DMS 273 treated with DMSO at 0.1 percent for 48 hours (cell line): ENCODE results near the gene OR10D3.
"Not testable (repeated sequence)": the region's sequence is repeated elsewhere in the genome, so short reads cannot be mapped to it uniquely, and the experiment has no call there.

Experiments
- DNase-seq: peaks from one replicate; lab custom pipeline; 2025; lab: John Stamatoyannopoulos, UW

Gene OR10D3, protein sequence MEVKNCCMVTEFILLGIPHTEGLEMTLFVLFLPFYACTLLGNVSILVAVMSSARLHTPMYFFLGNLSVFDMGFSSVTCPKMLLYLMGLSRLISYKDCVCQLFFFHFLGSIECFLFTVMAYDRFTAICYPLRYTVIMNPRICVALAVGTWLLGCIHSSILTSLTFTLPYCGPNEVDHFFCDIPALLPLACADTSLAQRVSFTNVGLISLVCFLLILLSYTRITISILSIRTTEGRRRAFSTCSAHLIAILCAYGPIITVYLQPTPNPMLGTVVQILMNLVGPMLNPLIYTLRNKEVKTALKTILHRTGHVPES

DNA sequence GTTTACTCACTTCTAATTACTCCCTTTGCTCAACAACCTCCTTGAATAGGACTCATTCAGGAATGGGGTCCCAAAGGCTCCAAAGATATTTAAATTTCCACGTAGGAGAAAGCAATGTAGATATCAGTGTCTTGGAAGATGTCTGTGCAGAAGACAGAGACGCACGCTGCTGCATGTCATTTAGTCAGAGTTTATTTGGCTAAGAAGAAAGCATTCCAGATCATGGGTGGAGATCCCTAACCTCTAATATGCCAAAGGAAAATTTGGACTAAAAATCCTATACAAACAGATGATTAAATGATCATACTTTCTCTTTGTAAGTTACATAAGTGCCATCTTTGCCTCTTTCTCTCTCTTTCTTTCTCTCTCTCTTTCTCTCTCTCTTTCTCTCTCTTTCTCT, at the start of gene OR10D3:
OR10D3 (plus strand) TSS at position 278 of the 400 bp plus-strand sequence. CDS start 1,925 bp downstream, outside the sequence.
- DNase-seq, result no peak

DNA sequence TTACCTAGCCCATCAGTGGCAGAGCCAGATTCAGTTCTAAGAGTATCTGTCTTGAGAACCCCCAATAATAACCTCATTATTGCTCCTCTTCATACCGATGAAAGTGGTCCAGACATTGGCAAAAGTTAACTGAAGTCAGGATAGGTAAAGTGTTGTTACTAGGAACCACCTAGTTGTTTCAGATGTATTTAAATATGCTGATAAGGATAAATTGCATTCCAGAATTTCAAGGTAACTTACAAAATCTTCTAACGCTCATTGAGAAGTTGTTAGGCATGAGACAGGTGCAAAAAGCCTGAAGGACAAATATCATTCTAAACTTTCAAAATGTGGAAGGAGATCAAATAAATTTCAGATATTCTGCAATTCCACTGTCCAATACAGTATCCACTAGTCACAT, 40.1 kb upstream of the OR10D3 start:
- DNase-seq, result no peak

- DNase-seq, result no peak
These were observed 35.2 kb upstream of the OR10D3 start for GRCh38 chr11:124147951-124148350.

- no peak for DNase-seq
These were observed 32.5 kb upstream of the OR10D3 start for GRCh38 chr11:124150684-124151083.

DNA sequence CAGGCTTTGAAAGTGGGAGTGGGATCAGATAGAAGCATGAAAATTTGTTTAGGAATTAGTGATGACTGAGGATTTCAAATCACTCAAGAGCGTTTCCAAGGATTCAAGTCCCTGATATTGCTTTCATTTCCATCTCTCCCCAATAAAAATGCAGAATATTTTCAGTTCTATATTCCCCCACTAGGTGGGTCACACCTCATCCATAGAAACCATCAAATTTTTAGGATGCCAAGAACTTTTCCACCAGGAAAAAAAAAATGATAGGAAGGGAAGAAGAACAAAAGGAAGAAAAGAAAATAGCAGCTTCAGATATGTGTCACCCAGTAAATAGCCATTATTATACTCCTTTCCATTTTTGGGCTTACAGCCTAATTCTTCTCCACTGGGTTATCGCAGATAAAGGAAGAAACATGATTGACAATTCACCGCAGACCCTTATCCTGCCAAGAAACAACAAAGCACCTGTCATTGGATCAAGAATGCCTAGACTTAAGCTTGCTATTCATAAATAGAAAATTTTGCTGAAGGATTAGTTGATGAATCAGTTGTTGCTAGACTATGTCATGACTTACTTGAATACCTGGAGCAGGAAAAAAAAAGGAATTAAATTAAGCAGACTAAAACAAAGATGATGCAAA, 30.3 kb upstream of the OR10D3 start:
- DNase-seq, result no peak

GRCh38 chr11:124153821-124154220, 29.3 kb upstream of the OR10D3 start:
- DNase-seq, result no peak

GRCh38 chr11:124159481-124159880, 23.7 kb upstream of the OR10D3 start:
- DNase-seq, result no peak

DNA sequence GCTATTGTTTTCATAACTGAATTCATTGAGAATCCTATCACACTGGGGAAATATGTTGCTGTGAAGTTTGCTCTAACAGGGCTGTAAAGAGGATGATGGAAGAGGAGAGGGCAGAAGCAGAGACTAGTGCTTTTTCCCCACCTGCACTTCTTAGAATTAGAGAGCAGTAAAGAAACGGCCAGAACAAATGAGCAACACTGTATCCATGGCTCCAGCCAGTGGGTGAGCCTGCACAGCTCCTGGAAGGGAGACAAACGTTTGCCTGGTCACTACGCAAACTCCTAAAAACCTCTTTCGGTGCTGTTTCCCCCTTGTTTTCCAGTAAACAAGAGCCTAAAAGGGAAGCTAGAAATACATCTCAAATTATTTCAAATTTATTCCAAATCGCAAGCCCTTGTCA, 22.2 kb upstream of the OR10D3 start:
- no peak for DNase-seq

DNA sequence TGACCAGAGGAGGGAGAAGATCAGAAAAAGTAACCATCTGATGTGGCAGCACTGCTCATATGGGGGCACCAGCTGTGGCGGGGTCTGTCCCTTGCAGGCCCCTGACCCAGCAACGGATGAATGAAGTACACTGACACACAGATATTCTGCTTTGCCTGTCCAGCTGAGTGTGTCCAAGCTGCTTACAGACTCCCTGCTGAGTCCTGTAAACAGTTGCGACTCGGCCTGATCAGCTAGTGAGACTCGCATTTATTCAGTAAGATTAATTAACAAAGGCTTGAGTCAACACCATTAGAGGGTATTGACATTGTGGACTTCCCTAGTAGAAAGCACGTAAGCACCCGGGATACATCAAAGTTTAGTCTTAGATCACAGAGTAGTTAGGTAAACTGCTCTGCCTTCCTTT, 15.3 kb upstream of the OR10D3 start:
- DNase-seq, result no peak

DNA sequence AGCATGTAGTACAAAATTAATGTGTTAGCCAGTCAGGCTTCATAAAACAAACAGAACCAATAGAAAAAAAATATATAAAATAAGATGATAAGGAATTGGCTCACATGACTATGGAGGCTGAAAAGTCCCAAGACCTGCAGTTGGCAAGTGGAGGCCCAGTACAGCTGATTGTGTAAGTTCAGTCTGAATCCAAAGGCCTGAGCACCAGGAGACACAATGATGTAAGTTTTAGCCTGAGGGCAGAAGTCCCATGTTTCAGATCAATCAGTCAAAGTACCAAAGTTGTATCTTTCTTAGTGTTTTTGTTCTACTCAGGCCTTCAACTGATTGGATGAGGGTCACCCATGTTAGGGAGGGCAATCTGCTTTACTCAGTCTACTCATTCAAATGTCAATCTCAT, 14.3 kb upstream of the OR10D3 start:
- no peak for DNase-seq

DNA sequence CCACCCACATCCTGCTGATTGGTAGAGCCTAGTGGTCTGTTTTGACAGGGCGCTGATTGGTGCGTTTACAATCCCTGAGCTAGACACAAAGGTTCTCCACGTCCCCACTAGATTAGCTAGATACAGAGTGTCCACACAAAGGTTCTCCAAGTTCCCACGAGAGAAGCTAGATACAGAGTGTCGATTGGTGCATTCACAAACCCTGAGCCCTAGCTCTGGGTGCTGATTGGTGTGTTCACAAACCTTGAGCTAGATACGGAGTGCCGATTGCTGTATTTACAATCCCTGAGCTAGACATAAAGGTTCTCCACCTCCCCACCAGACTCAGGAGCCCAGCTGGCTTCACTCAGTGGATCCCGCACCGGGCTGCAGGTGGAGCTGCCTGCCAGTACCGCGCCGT, 12.8 kb upstream of the OR10D3 start:
- DNase-seq, result not testable (repeated sequence)

DNA sequence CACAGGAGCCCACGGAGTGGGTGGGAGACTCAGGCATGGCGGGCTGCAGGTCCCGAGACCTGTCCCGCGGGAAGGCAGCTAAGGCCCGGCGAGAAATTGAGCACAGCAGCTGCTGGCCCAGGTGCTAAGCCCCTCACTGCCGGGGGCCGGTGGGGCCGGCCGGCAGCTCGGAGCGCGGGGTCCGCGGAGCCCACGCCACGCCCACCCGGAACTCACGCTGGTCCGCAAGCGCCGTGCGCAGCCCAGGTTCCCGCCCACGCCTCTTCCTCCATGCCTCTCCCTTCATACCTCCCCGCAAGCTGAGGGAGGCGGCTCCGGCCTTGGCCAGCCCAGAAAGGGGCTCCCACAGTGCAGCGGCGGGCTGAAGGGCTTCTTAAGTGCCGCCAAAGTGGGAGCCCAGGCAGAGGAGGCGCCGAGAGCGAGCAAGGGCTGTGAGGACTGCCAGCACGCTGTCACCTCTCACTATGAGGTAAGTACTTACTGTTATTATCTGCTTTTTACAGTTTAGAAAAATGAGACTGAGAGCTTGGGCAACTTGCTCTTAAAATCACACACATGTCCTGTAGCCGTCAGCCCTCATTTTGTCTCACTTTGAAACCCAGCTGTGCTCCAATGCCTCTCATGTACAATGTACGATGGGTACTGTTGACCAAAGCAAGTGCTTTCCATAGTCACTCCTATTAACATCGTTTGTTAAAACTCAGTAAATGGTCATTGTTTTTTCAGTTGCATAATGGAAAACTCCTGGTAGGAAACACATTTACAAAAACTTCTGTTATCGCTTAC, 12.2 kb upstream of the OR10D3 start:
- DNase-seq, result no peak

GRCh38 chr11:124172101-124172500, 11.0 kb upstream of the OR10D3 start:
- no peak for DNase-seq

GRCh38 chr11:124172599-124172998, 10.5 kb upstream of the OR10D3 start:
- no peak for DNase-seq

- peak; percentile 2 for DNase-seq
These were observed 9.1 kb upstream of the OR10D3 start for GRCh38 chr11:124174001-124174583.

GRCh38 chr11:124176925-124177715, 6.0 kb upstream of the OR10D3 start:
- DNase-seq, result no peak

GRCh38 chr11:124179310-124179709, 3.8 kb upstream of the OR10D3 start:
- DNase-seq, result no peak

GRCh38 chr11:124190298-124191139, 7.4 kb downstream of the OR10D3 start:
- no peak for DNase-seq

GRCh38 chr11:124193221-124194010, 10.3 kb downstream of the OR10D3 start:
- DNase-seq, result no peak
